Measurements from ENCODE around the gene PRAME.

DNA sequence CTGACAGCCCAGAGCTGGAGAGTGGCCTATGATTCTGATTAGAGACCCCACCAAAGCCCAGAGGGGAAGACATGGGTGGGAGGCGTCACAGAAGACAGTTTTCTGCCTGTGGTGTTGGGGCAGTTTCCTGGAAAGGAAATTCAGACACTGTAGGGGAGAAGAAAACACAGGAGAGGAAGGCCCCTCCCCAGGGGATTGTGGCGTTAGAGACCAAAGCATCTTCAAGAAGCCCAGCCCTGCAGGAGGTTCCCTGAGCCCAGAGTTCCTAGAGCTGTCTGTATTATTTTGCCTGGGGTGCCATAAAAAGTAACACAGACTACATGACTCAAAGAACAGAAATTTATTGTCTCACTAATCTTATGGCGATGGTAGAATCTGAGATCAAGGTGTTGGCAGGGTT, 40.2 kb upstream of the PRAME start:
- TF ChIP-seq, protein P1, sequence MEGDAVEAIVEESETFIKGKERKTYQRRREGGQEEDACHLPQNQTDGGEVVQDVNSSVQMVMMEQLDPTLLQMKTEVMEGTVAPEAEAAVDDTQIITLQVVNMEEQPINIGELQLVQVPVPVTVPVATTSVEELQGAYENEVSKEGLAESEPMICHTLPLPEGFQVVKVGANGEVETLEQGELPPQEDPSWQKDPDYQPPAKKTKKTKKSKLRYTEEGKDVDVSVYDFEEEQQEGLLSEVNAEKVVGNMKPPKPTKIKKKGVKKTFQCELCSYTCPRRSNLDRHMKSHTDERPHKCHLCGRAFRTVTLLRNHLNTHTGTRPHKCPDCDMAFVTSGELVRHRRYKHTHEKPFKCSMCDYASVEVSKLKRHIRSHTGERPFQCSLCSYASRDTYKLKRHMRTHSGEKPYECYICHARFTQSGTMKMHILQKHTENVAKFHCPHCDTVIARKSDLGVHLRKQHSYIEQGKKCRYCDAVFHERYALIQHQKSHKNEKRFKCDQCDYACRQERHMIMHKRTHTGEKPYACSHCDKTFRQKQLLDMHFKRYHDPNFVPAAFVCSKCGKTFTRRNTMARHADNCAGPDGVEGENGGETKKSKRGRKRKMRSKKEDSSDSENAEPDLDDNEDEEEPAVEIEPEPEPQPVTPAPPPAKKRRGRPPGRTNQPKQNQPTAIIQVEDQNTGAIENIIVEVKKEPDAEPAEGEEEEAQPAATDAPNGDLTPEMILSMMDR (conservative IDR thresholded peaks at IDR 0.05; ENCODE audit: low read length) = no peak
- TF ChIP-seq EZH2phosphoT487 (IDR thresholded peaks at IDR 0.05; ENCODE audit: borderline replicate concordance) = no peak
